ENCODE results near the gene ITCH.
"Not testable (repeated sequence)": the region's sequence is repeated elsewhere in the genome, so short reads cannot be mapped to it uniquely, and the experiment has no call there.

ITCH gene

GRCh38 chr20:34382877-34383455, 19.9 kb downstream of the ITCH start:
- DNase-seq = not testable (repeated sequence)

DNA sequence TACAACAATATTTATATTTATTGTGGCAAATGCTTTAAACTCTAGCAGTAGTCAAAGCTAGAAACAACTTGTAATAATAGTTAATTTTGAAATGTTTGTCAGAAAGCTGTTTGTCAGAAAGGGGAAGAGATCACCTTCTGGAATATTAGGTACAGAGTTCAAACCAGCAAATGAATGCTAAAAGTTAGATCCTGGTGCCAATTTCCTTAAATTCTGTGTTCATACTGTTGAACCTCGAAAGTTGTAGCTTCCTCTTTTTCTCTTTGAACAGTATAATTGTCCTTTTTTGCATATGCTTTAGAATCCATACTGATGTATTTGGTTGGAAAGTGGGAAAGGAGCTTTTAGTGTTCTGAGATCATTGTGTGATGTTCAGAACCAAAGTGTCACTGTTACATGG, 22.4 kb downstream of the ITCH start:
- no peak for DNase-seq

GRCh38 chr20:34388000-34388399, 24.9 kb downstream of the ITCH start:
- no peak for DNase-seq

DNA sequence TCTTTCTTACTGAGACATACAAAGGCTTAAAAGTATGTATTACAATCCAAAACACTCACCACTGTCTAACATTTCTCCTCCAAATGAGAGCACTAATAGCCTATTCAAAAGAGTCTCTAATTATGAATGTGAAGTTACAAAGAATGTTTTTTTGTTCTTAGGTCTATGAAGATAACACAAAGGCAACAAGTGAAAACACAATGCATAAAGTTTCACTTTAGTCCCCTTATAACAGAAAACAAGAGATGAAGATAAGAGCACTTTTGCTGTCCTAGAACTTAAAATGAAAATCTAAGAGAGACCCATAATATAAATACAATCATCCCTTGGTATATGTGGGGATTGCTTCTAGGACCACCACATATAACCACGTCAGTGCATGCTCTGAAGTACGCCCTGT, 25.6 kb downstream of the ITCH start:
- DNase-seq = no peak

- no peak for DNase-seq
These were observed 26.3 kb downstream of the ITCH start for GRCh38 chr20:34389206-34389953.

DNA sequence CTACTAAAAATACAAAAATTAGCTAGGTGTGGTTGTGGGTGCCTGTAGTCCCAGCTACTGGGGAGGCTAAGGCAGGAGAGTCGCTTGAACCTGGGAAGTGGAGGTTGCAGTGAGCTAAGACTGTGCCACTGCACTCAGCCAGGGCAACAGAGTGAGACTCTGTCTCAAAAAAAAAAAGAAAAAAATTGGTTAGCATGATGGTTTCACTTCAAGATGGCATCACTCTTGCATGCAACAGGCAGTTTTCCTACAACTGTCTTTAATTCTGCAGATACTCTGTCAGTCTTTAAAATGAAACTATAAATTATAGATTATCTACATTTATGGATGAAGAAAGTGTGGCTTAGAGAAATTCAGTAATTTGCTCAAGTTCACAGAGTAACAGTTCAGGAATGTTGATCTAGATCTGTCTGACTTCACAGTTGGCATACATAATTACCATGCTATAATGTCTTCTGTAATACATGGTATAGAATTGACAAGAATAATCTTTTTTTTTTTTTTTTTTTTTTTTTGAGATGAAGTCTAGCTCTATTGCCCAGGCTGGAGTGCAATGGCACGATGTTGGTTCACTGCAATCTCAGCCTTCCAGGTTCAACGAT, 27.0 kb downstream of the ITCH start:
- DNase-seq = no peak

DNA sequence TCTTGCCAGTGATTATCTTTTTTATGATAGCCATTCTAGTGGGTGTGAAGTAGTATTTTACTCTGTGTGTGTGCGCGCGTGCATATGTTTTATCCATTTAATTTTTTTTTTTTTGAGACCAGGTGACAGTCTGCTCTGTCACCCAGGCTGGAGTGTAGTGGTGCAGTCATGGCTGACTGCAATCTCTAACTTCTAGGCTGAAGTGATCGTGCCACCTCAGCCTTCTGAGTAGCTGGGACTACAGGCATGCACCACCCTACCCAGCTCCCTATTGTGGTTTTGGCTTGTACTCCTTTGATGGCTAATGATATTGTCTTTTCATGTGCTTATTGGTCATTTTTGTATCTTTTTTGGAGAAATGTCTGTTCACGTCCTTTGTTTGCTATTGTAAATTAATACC, 33.3 kb downstream of the ITCH start:
- no peak for DNase-seq

GRCh38 chr20:34397096-34397495, 34.0 kb downstream of the ITCH start:
- no peak for DNase-seq

DNA sequence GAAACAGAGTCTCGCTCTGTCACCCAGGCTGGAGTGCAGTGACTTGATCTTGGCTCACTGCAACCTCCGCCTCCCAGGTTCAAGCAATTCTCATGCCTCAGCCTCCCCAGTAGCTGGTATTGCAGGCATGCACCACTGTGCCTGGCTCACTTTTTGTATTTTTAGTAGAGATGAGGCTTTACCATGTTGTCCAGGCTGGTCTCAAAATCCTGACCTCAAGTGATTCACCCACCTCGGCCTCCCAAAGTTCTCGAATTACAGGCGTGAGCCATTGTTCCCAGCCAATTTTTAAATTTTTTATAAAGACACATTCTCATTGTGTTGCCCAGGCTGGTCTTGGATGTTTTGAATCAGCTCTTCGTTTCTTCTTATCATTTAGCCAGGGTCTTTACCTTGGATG, 37.7 kb downstream of the ITCH start:
- not testable (repeated sequence) for DNase-seq

DNA sequence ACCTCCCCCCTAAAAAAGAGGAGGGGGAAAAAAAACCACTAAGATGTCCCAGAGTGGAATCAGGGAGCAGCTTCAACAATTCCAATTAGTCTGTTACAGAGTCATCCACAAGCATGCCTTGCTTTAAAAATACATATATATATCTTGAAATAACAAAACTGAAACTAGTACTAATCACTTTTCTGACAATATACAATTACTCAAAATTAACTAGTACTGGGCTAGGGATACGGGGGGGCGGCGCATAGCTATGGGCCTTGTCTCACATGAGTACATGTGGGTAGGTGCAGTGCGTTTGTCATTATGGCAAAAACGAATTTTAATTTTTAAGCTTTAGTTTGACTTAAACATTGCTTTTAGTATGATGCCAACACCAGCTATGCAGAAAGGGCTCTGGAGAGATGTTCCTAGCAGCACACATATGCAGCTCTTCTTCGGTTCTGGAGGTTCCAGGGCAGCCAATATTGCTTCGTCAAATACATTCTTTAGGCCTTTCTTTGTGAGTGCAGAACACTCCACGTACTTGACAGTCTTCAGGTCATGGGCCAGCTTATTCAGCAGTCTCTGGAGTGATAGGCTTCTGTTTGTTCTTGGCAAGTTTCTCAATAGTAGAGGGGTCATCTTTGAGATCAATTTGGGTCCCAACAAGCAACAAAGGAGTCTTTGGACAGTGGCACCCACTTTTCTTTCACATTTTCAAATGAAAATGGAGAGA, 38.8 kb downstream of the ITCH start:
- DNase-seq = no peak

DNA sequence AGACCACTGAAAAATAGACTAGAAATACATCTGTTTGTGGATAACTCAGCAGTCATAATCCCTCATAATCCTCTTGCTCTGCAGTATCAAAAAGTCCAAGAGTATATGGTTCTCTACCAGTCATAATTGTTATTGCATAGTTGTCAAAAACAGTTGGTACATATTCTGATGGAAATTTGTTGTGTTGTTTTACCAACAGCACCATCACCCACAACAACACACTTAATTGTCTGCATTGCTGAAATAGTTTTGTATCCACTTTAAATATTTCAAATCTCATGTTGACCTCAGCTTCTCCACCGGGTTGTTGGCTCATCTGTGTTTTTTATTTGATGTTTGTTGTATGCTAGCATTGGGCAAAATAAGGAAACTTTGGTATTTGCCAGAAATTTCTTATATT, 39.4 kb downstream of the ITCH start:
- no peak for DNase-seq

DNA sequence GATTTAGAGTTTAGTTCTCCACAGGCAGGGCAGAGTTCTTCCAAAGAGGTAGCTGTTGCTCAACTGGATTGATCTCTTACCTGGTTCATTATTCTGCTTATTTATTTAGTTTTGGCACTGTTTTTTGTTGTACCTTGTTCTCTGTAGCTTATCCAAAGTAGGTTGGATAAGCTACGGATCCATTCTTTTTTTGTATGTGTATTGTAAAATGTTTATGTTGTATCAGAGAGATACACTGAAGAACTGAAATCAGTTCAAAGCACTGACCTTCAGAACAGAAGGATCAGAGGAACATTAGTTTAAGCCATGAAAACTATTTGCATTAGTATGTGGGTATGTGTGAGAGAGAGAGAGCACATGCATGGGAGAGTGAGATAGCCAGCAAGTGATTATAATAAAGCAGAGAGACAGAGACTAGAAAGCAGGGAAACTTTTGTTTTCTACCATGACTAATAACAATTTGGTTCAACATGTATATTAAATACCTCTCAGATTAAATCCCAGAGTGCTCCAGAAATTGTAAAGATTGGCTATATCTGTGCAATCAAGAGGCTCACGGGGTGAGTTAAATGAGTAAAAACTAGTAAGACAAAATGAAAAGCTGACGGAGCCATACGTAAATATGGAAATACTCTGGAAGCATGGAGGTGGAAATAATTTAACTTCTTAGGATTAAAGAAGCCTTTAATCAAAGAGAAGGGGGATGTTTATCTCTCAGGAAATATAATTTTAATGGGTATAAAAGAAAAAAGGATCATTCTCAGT, 40.2 kb downstream of the ITCH start:
- no peak for DNase-seq

- no peak for DNase-seq
These were observed 40.8 kb downstream of the ITCH start for GRCh38 chr20:34403908-34404307.

DNA sequence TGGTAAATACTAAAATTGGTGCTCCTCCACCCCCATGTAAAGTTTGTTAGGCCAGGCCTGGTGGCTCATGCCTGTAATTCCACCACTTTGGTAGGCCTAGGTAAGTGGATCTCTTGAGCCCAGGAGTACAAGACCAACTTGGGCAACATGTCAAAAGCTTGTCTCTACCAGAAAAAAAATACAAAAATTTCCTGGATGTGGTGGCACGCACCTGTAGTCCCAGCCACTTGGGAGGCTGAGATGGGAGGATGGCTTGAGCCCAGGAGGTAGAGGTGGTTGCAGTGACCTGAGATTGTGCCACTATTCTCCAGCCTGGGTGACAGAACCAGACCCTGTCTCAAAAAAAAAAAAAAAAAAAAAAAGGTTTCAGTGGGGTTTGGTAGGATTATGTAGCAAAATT, 41.7 kb downstream of the ITCH start:
- DNase-seq = no peak

GRCh38 chr20:34405247-34405651, 42.2 kb downstream of the ITCH start:
- DNase-seq = not testable (repeated sequence)

DNA sequence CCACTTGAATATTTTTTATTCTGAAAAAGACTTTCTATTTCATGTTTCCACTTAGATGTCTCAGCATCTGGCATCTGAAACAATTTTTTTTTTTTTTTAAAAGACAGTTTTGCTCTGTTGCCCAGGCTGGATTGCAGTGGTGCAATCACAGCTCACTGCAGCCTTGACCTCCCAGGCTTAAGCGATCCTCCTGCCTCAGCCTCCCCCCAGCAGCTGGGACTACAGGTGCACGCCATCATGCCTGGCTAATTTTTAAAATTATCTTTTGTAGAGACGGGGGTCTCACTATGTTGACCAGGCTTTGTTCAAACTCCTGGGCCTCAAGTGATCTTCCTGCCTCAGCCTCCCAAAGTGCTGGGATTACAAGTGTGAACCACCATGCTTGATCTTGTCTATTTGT, 42.9 kb downstream of the ITCH start:
- not testable (repeated sequence) for DNase-seq

GRCh38 chr20:34407962-34408474, 44.9 kb downstream of the ITCH start:
- DNase-seq = no peak

DNA sequence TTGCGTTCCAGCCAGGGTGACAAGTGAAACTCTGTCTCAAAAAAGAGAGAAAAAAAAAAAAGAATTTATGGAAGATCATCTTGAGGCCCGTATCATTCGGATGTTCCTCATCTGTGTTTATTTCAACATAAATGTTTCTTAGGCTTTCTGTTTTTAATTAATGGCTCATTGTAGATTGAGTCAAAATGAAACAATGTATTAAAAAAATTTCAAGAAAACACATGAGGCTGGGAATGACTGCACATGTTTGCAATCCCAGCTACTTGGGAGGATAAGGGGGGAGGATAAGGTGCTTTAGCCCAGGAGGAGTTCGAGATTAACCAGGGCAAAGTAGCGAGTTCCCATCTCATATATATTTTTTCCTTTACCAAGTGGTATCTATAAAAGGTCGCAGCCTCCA, 47.3 kb downstream of the ITCH start:
- no peak for DNase-seq

DNA sequence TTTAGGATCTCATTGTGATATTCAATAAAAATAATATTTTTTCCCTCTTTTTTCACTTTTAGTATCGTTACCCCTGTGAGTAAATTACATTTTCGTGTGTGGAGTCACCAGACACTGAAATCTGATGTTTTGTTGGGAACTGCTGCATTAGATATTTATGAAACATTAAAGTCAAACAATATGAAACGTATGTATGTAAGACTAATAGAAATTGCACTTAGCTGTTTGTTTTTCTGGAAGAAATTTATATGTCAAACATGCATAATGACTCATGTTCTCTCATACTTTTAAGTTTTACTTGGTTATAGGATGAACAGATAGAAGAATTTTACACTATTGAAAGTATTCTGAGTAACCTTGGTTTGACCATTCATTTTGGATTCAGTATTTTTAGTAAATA, 49.4 kb downstream of the ITCH start:
- no peak for DNase-seq

DNA sequence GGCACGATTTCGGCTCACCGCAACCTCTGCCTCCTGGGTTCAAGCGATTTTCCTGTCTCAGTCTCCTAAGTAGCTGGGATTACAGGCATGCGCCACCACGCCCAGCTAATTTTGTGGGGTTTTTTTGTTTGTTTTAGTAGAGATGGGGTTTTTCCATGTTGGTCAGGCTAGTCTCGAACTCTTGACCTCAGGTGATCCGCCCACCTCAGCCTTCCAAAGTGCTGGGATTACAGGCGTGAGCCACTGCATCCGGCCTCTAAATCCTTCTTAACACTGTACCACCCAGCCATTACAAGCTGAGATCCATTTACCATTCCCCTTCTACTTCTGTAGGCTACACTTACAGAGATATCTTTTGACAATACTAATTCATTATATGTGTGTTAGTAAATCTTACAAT, 51.5 kb downstream of the ITCH start:
- DNase-seq = not testable (repeated sequence)

DNA sequence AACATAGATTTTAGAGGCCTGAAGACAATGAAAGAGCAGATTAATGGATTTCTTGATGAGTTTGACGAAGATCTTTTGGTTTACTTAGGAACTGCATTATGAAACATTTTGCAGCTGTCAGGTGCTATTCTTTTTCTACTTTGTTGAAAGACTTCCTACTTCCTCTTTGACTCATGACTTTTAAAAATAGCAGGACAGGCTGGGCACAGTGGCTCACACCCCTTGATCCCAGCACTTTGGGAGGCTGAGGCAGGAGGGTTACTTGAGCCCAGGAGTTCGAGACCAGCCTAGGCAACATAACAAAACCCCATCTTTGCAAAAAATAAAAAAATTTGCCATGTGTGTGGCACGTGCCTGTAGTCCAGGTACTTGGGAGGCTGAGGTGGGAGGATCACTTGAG, 52.0 kb downstream of the ITCH start:
- no peak for DNase-seq

- DNase-seq = no peak
These were observed 57.1 kb downstream of the ITCH start for GRCh38 chr20:34420146-34420545.

- no peak for DNase-seq
These were observed 57.9 kb downstream of the ITCH start for GRCh38 chr20:34420975-34421374.
